IMR-90 (cell line): ENCODE results near the gene PIMREG.

Experiments
- FOS ChIP-seq: fragments of 150-350 bp; IDR thresholded peaks from 2 replicates; pipeline ENCODE4 v1.6.1; 2016; ENCODE audit warnings: low read depth, low read length
- MAFK ChIP-seq: IDR thresholded peaks from 2 replicates; pipeline ENCODE4 v1.6.1; 2012; ENCODE audit warnings: low read depth, low read length, improper control_type of control experiment
- MXI1 ChIP-seq: IDR thresholded peaks from 2 replicates; pipeline ENCODE4 v1.6.1; 2012; ENCODE audit warnings: low read depth, mild to moderate bottlenecking, low read length, moderate library complexity, borderline replicate concordance
- RAD21 ChIP-seq: IDR thresholded peaks from 2 replicates; pipeline ENCODE4 v1.6.1; 2012; ENCODE audit warnings: low read length, improper control_type of control experiment
- TF ChIP-seq, protein P1 (sequence below): conservative IDR thresholded peaks from 2 replicates; pipeline ENCODE4 v1.5.1; 2012; ENCODE audit warnings: mild to moderate bottlenecking, low read depth, low read length, improper control_type of control experiment

DNA sequence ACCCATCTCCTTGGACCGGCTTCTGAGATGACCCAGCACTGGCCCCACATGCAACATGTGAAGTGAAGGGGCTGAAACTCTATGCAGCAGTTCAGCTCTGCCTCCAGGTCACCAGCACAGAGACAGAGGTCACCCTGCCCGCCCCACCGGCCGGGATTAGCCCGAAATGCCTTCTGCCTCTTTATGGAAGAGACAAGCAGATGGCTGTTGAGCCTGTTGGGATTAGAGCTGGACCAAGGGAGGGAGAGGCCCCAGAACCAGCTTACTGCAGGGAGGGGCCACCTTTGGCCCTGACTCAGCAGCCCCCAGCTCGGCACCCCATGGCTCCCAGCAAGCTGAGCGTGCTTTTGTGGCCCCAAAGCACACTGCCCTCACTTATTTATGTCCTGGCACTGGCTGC is 15.0 kb upstream of the PIMREG start:
- TF ChIP-seq FOS (no peak), MAFK (no peak), RAD21 (no peak), MXI1 (no peak)
- TF ChIP-seq, protein P1, sequence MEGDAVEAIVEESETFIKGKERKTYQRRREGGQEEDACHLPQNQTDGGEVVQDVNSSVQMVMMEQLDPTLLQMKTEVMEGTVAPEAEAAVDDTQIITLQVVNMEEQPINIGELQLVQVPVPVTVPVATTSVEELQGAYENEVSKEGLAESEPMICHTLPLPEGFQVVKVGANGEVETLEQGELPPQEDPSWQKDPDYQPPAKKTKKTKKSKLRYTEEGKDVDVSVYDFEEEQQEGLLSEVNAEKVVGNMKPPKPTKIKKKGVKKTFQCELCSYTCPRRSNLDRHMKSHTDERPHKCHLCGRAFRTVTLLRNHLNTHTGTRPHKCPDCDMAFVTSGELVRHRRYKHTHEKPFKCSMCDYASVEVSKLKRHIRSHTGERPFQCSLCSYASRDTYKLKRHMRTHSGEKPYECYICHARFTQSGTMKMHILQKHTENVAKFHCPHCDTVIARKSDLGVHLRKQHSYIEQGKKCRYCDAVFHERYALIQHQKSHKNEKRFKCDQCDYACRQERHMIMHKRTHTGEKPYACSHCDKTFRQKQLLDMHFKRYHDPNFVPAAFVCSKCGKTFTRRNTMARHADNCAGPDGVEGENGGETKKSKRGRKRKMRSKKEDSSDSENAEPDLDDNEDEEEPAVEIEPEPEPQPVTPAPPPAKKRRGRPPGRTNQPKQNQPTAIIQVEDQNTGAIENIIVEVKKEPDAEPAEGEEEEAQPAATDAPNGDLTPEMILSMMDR: no peak
